ENCODE data around the gene HRH3. TPM values are rescaled to one million over a fixed set of nuclear protein-coding genes. Genes with fewer than 3 reads are reported as not detected.

The HRH3 gene
- total RNA-seq, 1 donor from 2014 or later = not detected

- no peak for DNase-seq (ENCODE audit: low spot score)
Observed at GRCh38 chr20:62177307-62177706, 42.8 kb downstream of the HRH3 start.

GRCh38 chr20:62176866-62177265 is 43.2 kb downstream of the HRH3 start:
- no peak for DNase-seq (ENCODE audit: low spot score)

- no peak for DNase-seq (ENCODE audit: low spot score)
Observed at GRCh38 chr20:62175711-62176110, 44.4 kb downstream of the HRH3 start.

- DNase-seq (ENCODE audit: low spot score) = no peak
Observed at GRCh38 chr20:62174870-62175624, 45.0 kb downstream of the HRH3 start.

- no peak for DNase-seq (ENCODE audit: low spot score)
Observed at GRCh38 chr20:62174021-62174804, 45.9 kb downstream of the HRH3 start.

GRCh38 chr20:62172666-62173065 is 47.4 kb downstream of the HRH3 start:
- no peak for DNase-seq (ENCODE audit: low spot score)

- no peak for DNase-seq (ENCODE audit: low spot score)
Observed at GRCh38 chr20:62171245-62171644, 48.8 kb downstream of the HRH3 start.

GRCh38 chr20:62170536-62170935 is 49.5 kb downstream of the HRH3 start:
- no peak for DNase-seq (ENCODE audit: low spot score)

GRCh38 chr20:62168890-62169435 is 51.1 kb downstream of the HRH3 start:
- DNase-seq (ENCODE audit: low spot score) = no peak

GRCh38 chr20:62168061-62168460 is 52.0 kb downstream of the HRH3 start:
- DNase-seq (ENCODE audit: low spot score) = no peak

GRCh38 chr20:62167474-62167873 is 52.6 kb downstream of the HRH3 start:
- DNase-seq (ENCODE audit: low spot score) = no peak

- no peak for DNase-seq (ENCODE audit: low spot score)
Observed at GRCh38 chr20:62165762-62166399, 54.2 kb downstream of the HRH3 start.

Other genes with a start within 250 kb of the HRH3 start
- gene TAF4, start 154.4 kb downstream of the HRH3 start, total RNA-seq (ENCODE audit: insufficient read depth, low replicate concordance) = 16.4 TPM
- gene LSM14B, start 97.8 kb downstream of the HRH3 start, total RNA-seq (ENCODE audit: insufficient read depth, low replicate concordance) = 42.6 TPM
- 166 TPM for gene PSMA7, start 76.9 kb downstream of the HRH3 start, total RNA-seq (ENCODE audit: insufficient read depth, low replicate concordance)
- 5.5 TPM for gene SS18L1, start 76.5 kb downstream of the HRH3 start, total RNA-seq (ENCODE audit: insufficient read depth, low replicate concordance)
- 14.4 TPM for gene MTG2, start 37.2 kb downstream of the HRH3 start, total RNA-seq (ENCODE audit: insufficient read depth, low replicate concordance)
- 42.4 TPM for gene OSBPL2, start 18.2 kb upstream of the HRH3 start, total RNA-seq (ENCODE audit: insufficient read depth, low replicate concordance)
- gene ADRM1, start 82.7 kb upstream of the HRH3 start, total RNA-seq (ENCODE audit: insufficient read depth, low replicate concordance) = 29.6 TPM
- gene LAMA5, start 147.0 kb upstream of the HRH3 start, total RNA-seq (ENCODE audit: insufficient read depth, low replicate concordance) = 26.2 TPM
- 549 TPM for gene RPS21, start 166.8 kb upstream of the HRH3 start, total RNA-seq (ENCODE audit: insufficient read depth, low replicate concordance)
- 0.96 TPM for gene CABLES2, start 187.0 kb upstream of the HRH3 start, total RNA-seq (ENCODE audit: insufficient read depth, low replicate concordance)
- not detected for gene RBBP8NL, start 207.3 kb upstream of the HRH3 start, total RNA-seq (ENCODE audit: insufficient read depth, low replicate concordance)